Breast epithelium (tissue), 4 donors: Measurements from ENCODE around the gene SREBF1. TPM values are rescaled to one million over a fixed set of nuclear protein-coding genes. Genes with fewer than 3 reads are reported as not detected.

Experiments used
- DNase-seq, 2 donors: peaks; one replicate each; pipeline ENCODE4 v3.0.0-alpha.2; 2019; ENCODE audit warnings: low spot score in 2 of 2
- H3K27ac ChIP-seq, 2 donors: fragments of 200-600 bp; sonication (generic) in 1 of 2; one replicate each; pipeline ENCODE4 v1.5.1; 2016 to 2019; ENCODE audit warnings: mild to moderate bottlenecking in 1 of 2
- H3K27me3 ChIP-seq, 2 donors: fragments of 200-600 bp; sonication (generic) in 1 of 2; one replicate each; pipeline versions ENCODE4 v1.5.1 to v1.6.0; 2017 to 2019; ENCODE audit warnings: control low read depth in 1 of 2, mild to moderate bottlenecking in 1 of 2
- H3K36me3 ChIP-seq: fragments of 200-600 bp; one replicate; pipeline ENCODE4 v1.5.1; 2019
- H3K4me1 ChIP-seq, 2 donors: fragments of 200-600 bp; sonication (generic); one replicate each; pipeline ENCODE4 v1.5.1; 2016 to 2019; ENCODE audit warnings: control low read depth in 1 of 2
- H3K4me3 ChIP-seq, 3 donors: fragments of 200-600 bp; sonication (generic); 1 replicate in 2 of 3; 2 replicates in 1 of 3; pipeline ENCODE4 v1.5.1; 2016 to 2019; ENCODE audit warnings: mild to moderate bottlenecking in 3 of 3, moderate library complexity in 2 of 3
- H3K9me3 ChIP-seq, 2 donors: fragments of 200-600 bp; sonication (generic) in 1 of 2; one replicate each; pipeline ENCODE4 v1.5.1; 2016 to 2019; ENCODE audit warnings: control low read depth in 1 of 2
- POLR2A ChIP-seq: fragments of 450-650 bp; IDR thresholded peaks from one replicate; pipeline ENCODE4 v1.6.1; 2016; ENCODE audit warnings: antibody characterized with exemption, mild to moderate bottlenecking, moderate library complexity
- POLR2AphosphoS5 ChIP-seq, 3 donors: sonication (generic); formaldehyde crosslinking; IDR thresholded peaks; one replicate each; pipeline ENCODE4 v1.6.1; 2017; ENCODE audit warnings: antibody characterized with exemption in 3 of 3
- intact Hi-C: fragments of 100-400 bp; cut with DNase I; formaldehyde crosslinking; loops from one replicate; pipeline ENCODE4 v1.15.1; 2023; ENCODE audit warnings: low total_unique reads
- total RNA-seq, 3 donors: library from RNA; depleted of rRNA; stranded (reverse); fragments of >200 nt; gene quantifications; one replicate each; pipeline ENCODE4 v1.1.0, GENCODE V29; 2016
- TF ChIP-seq, protein P1 (sequence below), 3 donors: fragments of 450-650 bp; IDR thresholded peaks; one replicate each; pipeline ENCODE4 v1.5.1; 2016 to 2017; ENCODE audit warnings: antibody characterized with exemption in 3 of 3, mild to moderate bottlenecking in 3 of 3, moderate library complexity in 3 of 3

The SREBF1 gene
- total RNA-seq, 3 donors from 2014 or later: 39.0 to 119 (median 81.3) TPM

DNA sequence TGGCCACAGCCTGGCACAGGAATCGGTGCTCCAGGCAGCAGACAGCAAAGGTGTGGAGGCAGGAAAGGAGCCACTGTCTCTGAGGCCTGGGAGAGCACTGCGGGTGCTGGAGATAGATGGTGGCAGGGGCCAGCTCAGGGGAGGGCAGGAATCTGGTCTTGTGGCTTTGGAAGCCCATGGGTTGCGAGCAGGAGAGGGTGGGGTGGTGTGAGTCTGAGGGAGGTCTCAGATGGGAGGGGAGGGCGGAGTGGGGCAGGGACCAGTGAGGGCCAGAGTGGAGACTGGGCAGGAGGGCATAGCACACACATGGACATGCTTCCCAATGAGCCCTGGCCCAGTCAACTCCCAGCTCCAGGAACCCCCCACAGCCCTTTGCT is 70.1 kb downstream of the SREBF1 start:
- Histone ChIP-seq H3K4me1 (peaks cover 7 to 22% of the 10 kb centered on the region in 2 donors), H3K36me3 (no peaks in the 10 kb centered on the region), H3K4me3 (no peak overlapping the region), H3K9me3 (no peaks in the 10 kb centered on the region), H3K27ac (no peak overlapping the region), H3K27me3 (no peaks in the 10 kb centered on the region)
- TF ChIP-seq POLR2AphosphoS5 (IDR thresholded peaks at IDR 0.05): no peak
- no peak for TF ChIP-seq POLR2A
- TF ChIP-seq, protein P1, sequence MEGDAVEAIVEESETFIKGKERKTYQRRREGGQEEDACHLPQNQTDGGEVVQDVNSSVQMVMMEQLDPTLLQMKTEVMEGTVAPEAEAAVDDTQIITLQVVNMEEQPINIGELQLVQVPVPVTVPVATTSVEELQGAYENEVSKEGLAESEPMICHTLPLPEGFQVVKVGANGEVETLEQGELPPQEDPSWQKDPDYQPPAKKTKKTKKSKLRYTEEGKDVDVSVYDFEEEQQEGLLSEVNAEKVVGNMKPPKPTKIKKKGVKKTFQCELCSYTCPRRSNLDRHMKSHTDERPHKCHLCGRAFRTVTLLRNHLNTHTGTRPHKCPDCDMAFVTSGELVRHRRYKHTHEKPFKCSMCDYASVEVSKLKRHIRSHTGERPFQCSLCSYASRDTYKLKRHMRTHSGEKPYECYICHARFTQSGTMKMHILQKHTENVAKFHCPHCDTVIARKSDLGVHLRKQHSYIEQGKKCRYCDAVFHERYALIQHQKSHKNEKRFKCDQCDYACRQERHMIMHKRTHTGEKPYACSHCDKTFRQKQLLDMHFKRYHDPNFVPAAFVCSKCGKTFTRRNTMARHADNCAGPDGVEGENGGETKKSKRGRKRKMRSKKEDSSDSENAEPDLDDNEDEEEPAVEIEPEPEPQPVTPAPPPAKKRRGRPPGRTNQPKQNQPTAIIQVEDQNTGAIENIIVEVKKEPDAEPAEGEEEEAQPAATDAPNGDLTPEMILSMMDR (IDR thresholded peaks at IDR 0.05): no peak
- intact Hi-C loops: no loop called here
- no peak for DNase-seq

DNA sequence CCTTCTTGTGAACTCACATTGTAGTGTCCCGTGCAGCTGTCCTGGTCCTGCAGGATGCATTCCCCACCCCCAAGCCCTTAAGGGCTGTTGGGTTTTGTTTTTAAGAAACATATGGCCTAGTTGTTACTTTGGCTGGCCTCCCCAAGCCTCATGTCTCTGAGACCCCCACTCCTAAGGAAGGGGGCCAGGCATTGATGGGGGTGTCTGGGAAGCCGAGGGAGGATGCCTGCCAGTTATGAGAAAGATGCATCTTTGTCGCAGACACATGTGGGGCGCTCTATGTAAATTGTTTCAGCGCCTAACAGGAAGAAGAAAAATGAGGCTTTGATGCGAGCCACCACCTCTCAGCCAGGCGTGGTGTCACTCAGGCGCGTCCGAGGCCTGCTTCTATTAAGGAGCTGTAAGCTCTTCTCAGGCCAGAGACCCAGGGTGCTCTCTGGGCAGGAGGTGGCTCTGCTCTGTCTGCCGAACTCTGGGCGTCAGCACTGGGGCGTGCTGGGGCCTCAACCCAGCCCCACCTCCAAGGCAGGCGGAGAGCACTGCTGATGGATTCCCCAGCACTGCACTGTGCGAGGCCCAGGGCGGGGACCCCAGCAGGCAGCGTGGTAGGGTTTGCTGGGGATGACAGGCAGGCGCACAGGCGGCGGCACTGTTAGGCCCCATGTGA is 70.6 kb downstream of the SREBF1 start:
- Histone ChIP-seq H3K36me3 (no peaks in the 10 kb centered on the region), H3K4me1 (peaks cover 7 to 22% of the 10 kb centered on the region in 2 donors), H3K27ac (no peak overlapping the region), H3K9me3 (no peaks in the 10 kb centered on the region), H3K4me3 (no peak overlapping the region), H3K27me3 (no peaks in the 10 kb centered on the region)
- TF ChIP-seq POLR2AphosphoS5 (IDR thresholded peaks at IDR 0.05) (no peak), POLR2A (no peak)
- TF ChIP-seq, protein P1 (IDR thresholded peaks at IDR 0.05): no peak
- intact Hi-C loops: no loop called here
- no peak for DNase-seq

DNA sequence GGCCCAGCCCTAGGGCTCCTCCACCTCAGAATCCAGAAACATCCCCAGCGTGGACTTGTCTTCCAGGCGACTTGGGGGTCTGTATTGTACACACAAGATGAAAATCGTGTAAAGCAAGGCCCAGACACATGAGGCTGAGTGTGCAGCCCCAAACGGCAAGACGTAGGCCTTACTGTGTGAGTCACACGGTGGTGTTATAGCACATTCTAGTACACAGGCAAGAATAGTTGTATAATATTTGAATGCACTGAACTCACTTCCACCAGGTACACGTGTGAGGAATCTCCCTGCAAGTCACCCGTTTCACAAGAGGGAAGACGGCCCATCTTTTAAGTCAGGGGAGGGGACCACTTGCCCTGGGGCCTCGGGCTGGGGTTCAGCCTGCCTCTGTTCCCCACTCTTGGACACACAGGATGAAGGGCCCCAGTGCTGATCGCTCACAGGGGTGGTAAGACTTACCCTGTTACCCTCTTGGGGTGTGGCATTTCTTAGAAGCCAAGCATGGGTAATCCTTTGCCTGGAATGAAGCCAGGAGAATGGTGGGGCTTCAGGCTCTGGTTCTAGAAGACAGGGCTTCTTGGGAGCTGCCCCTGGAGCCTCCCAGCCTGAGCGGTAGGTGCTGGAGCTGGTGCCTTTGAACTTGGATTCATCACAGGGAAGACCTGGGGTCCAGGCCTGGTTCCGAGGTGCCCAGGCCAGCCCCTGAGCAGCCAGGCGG is 71.3 kb downstream of the SREBF1 start:
- H3K4me1 ChIP-seq: peaks cover 7 to 18% of the 10 kb centered on the region in 2 donors
- TF ChIP-seq POLR2A (no peak), POLR2AphosphoS5 (IDR thresholded peaks at IDR 0.05) (no peak)
- TF ChIP-seq, protein P1 (IDR thresholded peaks at IDR 0.05): no peak
- no peak overlapping the region for H3K4me3 ChIP-seq
- H3K36me3 ChIP-seq: no peaks in the 10 kb centered on the region
- H3K27me3 ChIP-seq: no peaks in the 10 kb centered on the region
- intact Hi-C loops: no loop called here
- DNase-seq: no peak
- H3K9me3 ChIP-seq: no peaks in the 10 kb centered on the region
- no peak overlapping the region for H3K27ac ChIP-seq

DNA sequence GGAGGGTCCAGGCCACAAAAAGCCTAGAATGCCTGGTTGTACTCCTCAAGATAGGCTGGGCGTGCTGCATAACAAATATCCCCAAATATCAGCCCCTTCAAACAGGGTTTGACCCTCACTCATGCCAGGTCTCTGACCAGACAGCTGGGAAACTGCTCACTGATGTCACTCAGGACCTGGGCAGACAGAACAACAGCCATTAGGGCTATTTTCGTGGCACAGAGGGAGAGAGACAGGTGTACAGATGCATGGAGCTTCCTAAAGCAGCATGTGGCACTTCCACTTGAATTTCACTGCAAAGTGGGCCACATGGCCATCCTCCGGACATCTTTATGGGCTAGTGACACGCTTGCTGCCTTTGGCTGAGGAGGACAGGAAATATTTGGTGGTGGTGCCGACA is 73.1 kb downstream of the SREBF1 start:
- intact Hi-C loops: no loop called here
- Histone ChIP-seq H3K27me3 (no peaks in the 10 kb centered on the region), H3K4me3 (no peak overlapping the region), H3K9me3 (no peaks in the 10 kb centered on the region), H3K4me1 (peaks cover 2 to 12% of the 10 kb centered on the region in 2 donors), H3K27ac (no peak overlapping the region), H3K36me3 (no peaks in the 10 kb centered on the region)
- no peak for DNase-seq
- TF ChIP-seq POLR2AphosphoS5 (IDR thresholded peaks at IDR 0.05) (no peak), POLR2A (no peak)
- TF ChIP-seq, protein P1 (IDR thresholded peaks at IDR 0.05): no peak

DNA sequence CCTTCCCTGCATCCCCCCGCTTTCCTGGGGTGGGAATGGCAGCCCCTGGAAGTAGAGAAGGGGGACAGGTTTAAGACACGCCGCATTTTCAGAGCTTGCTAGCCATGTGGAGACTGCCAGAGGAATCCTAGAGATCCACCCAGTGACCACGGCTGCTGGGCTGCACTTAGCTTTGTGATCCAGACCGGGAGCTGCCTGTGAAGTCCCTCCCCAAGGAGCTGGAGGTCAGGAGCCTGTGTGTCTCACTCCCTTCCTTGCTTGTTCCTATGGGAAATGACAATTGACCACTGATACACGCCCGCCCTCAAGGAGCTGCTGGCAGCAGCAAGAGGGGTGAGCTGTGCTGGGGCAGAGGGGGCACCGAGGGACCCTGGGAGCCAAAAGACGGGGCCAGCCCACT is 73.7 kb downstream of the SREBF1 start:
- no peak for DNase-seq
- no peak overlapping the region for H3K27ac ChIP-seq
- intact Hi-C loops: no loop called here
- no peaks in the 10 kb centered on the region for H3K36me3 ChIP-seq
- no peaks in the 10 kb centered on the region for H3K27me3 ChIP-seq
- peaks cover 0 to 7% of the 10 kb centered on the region in 2 donors for H3K4me1 ChIP-seq
- TF ChIP-seq POLR2A: no peak
- TF ChIP-seq, protein P1 (IDR thresholded peaks at IDR 0.05): no peak
- TF ChIP-seq POLR2AphosphoS5 (IDR thresholded peaks at IDR 0.05): no peak
- no peaks in the 10 kb centered on the region for H3K9me3 ChIP-seq
- no peak overlapping the region for H3K4me3 ChIP-seq
